A549 (cell line): ENCODE data around the gene ESR2. TPM values are rescaled to one million over a fixed set of nuclear protein-coding genes. Genes with fewer than 3 reads are reported as not detected.

Source experiments
- ATAC-seq, 2 experiments: fragments of 200-7000 bp in 1 of 2; fragments of >200 bp in 1 of 2; cut with Nextera tagmentation in 1 of 2; cut with Tn5 transposase in 1 of 2; 3 replicates each; pipeline versions ENCODE4 v1.8.0 to v1.9.1; 2018 to 2020; ENCODE audit warnings: mild to moderate bottlenecking in 1 of 2, moderate library complexity in 1 of 2
- CTCF ChIA-PET: fragments of 300-600 bp; sonication (Branson Sonifier 250); formaldehyde crosslinking; extraction: SDS; loops from one replicate; lab custom pipeline; 2021; ENCODE audit warnings: antibody characterized with exemption, inconsistent platforms; lab: Yijun Ruan, JAX
- POLR2A ChIA-PET: fragments of 350-600 bp; formaldehyde crosslinking; extraction: SDS; loops from one replicate; lab custom pipeline; 2021; ENCODE audit warnings: antibody characterized with exemption, inconsistent platforms; lab: Yijun Ruan, JAX
- DNase-seq, 2 experiments: peaks; one replicate each; pipeline versions ENCODE4 v3.0.0 to v3.0.0-alpha.2; 2011 to 2016; ENCODE audit warnings: low read depth in 1 of 2, low spot score in 1 of 2
- FAIRE-seq: peaks from 2 replicates; lab custom pipeline; 2011; peaks lifted over from hg19 to GRCh38; lab: Jason Lieb, UNC
- H3K27ac ChIP-seq, 2 experiments: fragments of >200 bp; sonication (Bioruptor Twin); formaldehyde crosslinking; 3 replicates each; pipeline ENCODE4 v1.5.1; 2016 to 2017
- H3K4me1 ChIP-seq: fragments of >200 bp; sonication (Bioruptor Twin); formaldehyde crosslinking; 3 replicates; pipeline ENCODE4 v1.6.1; 2016
- H3K4me2 ChIP-seq: fragments of >200 bp; sonication (Bioruptor Twin); formaldehyde crosslinking; 3 replicates; pipeline ENCODE4 v1.6.1; 2016
- H3K4me3 ChIP-seq: fragments of >200 bp; sonication (Bioruptor Twin); formaldehyde crosslinking; 3 replicates; pipeline ENCODE4 v1.5.1; 2016
- H3K9me3 ChIP-seq: fragments of >200 bp; sonication (Bioruptor Twin); formaldehyde crosslinking; 3 replicates; pipeline ENCODE4 v1.6.1; 2016
- BCL3 ChIP-seq: fragments of >200 bp; sonication (Bioruptor Twin); formaldehyde crosslinking; IDR thresholded peaks from 3 replicates; pipeline ENCODE4 v1.6.1; 2016
- BHLHE40 ChIP-seq: IDR thresholded peaks from 2 replicates; pipeline ENCODE4 v1.6.1; 2012; ENCODE audit warnings: low read depth, low read length, inconsistent platforms
- CBX2 ChIP-seq: fragments of 200-600 bp; sonication (generic); IDR thresholded peaks from 2 replicates; pipeline ENCODE4 v1.6.1; 2016; ENCODE audit warnings: low read depth, mild to moderate bottlenecking, borderline replicate concordance
- CBX8 ChIP-seq: fragments of 200-600 bp; sonication (generic); IDR thresholded peaks from 2 replicates; pipeline ENCODE4 v1.6.1; 2016
- EHMT2 ChIP-seq: fragments of 200-600 bp; sonication (generic); IDR thresholded peaks from 2 replicates; pipeline ENCODE4 v1.6.1; 2016; ENCODE audit warnings: antibody characterized with exemption, low read depth, mild to moderate bottlenecking, moderate library complexity
- ELK1 ChIP-seq: fragments of 150-350 bp; IDR thresholded peaks from 2 replicates; pipeline ENCODE4 v1.6.1; 2014; ENCODE audit warnings: low read depth, mild to moderate bottlenecking, low read length
- EP300 ChIP-seq, 2 experiments: fragments of >200 bp; sonication (Bioruptor Twin); formaldehyde crosslinking; IDR thresholded peaks; 2 replicates in 1 of 2; 3 replicates in 1 of 2; pipeline ENCODE4 v1.6.1; 2016 to 2017
- ESRRA ChIP-seq: fragments of 150-350 bp; IDR thresholded peaks from 2 replicates; pipeline ENCODE4 v1.6.1; 2014; ENCODE audit warnings: mild to moderate bottlenecking, low read length, borderline replicate concordance
- HDAC2 ChIP-seq: fragments of 200-600 bp; sonication (generic); IDR thresholded peaks from 2 replicates; pipeline ENCODE4 v1.6.1; 2016
- HEYL ChIP-seq: fragments of 250-450 bp; sonication (Bioruptor Pico); IDR thresholded peaks from 2 replicates; pipeline ENCODE4 v1.8.0; 2021; ENCODE audit warnings: mild to moderate bottlenecking, moderate library complexity
- HOXA7 ChIP-seq: fragments of 250-450 bp; sonication (Bioruptor Pico); IDR thresholded peaks from 2 replicates; pipeline ENCODE4 v1.5.0; 2020; ENCODE audit warnings: mild to moderate bottlenecking, moderate library complexity
- HOXB13 ChIP-seq: fragments of 250-450 bp; sonication (Bioruptor Pico); IDR thresholded peaks from 2 replicates; pipeline ENCODE4 v1.5.0; 2020; ENCODE audit warnings: low read depth, mild to moderate bottlenecking, moderate library complexity
- HOXB5 ChIP-seq: fragments of 250-450 bp; sonication (Bioruptor Pico); IDR thresholded peaks from 2 replicates; pipeline ENCODE4 v1.5.0; 2020; ENCODE audit warnings: mild to moderate bottlenecking, moderate library complexity
- JUNB ChIP-seq: fragments of >200 bp; sonication (Bioruptor Twin); formaldehyde crosslinking; IDR thresholded peaks from 2 replicates; pipeline ENCODE4 v1.6.1; 2016
- KDM5A ChIP-seq: fragments of 200-600 bp; sonication (generic); IDR thresholded peaks from 2 replicates; pipeline ENCODE4 v1.6.1; 2016; ENCODE audit warnings: antibody characterized with exemption, mild to moderate bottlenecking
- NR3C1 ChIP-seq: fragments of >200 bp; sonication (Bioruptor Twin); formaldehyde crosslinking; IDR thresholded peaks from 3 replicates; pipeline ENCODE4 v1.6.1; 2017
- RARB ChIP-seq: fragments of 250-450 bp; sonication (Bioruptor Pico); IDR thresholded peaks from 2 replicates; pipeline ENCODE4 v1.8.0; 2021; ENCODE audit warnings: mild to moderate bottlenecking, moderate library complexity
- RFX5 ChIP-seq: fragments of 450-650 bp; IDR thresholded peaks from 2 replicates; pipeline ENCODE4 v1.7.1; 2014; ENCODE audit warnings: antibody characterized with exemption, mild to moderate bottlenecking, moderate library complexity
- RNF2 ChIP-seq: fragments of 200-600 bp; sonication (generic); IDR thresholded peaks from 2 replicates; pipeline ENCODE4 v1.6.1; 2016; ENCODE audit warnings: low read depth, mild to moderate bottlenecking, antibody characterized with exemption, moderate library complexity, borderline replicate concordance
- TP53 ChIP-seq: fragments of 250-450 bp; sonication (Bioruptor Pico); IDR thresholded peaks from 2 replicates; pipeline ENCODE4 v1.5.0; 2021; ENCODE audit warnings: mild to moderate bottlenecking, moderate library complexity
- USF2 ChIP-seq: fragments of 450-650 bp; IDR thresholded peaks from 2 replicates; pipeline ENCODE4 v1.6.1; 2014; ENCODE audit warnings: antibody characterized with exemption
- ZC3H11A ChIP-seq: fragments of 450-650 bp; IDR thresholded peaks from 2 replicates; pipeline ENCODE4 v1.6.1; 2014; ENCODE audit warnings: antibody characterized with exemption, mild to moderate bottlenecking
- ZFP36 ChIP-seq: fragments of 450-650 bp; IDR thresholded peaks from 2 replicates; pipeline ENCODE4 v1.6.1; 2014; ENCODE audit warnings: borderline replicate concordance; ENCODE audit not compliant: partially characterized antibody
- ZSCAN20 ChIP-seq: fragments of 250-450 bp; sonication (Bioruptor Pico); IDR thresholded peaks from 2 replicates; pipeline ENCODE4 v1.8.0; 2022; ENCODE audit warnings: mild to moderate bottlenecking, moderate library complexity
- WGBS: methylation state at CpG from one replicate; pipeline ENCODE4 v1.1.6; 2017; ENCODE audit errors: missing lambda C conversion rate; 5-methylcytosine and 5-hydroxymethylcytosine counted together
- polyA plus RNA-seq, 4 experiments: library from polyadenylated mRNA; depleted of rRNA in 3 of 4; stranded (reverse); fragments of >200 nt; fragmentation: RNase III in 1 of 4; extraction: RNeasy Plus Mini Kit Qiagen cat#74134 plus additional on column Dnase treatment in 1 of 4; gene quantifications; 2 replicates in 3 of 4; 3 replicates in 1 of 4; pipeline ENCODE4 v1.2.3, GENCODE V29; 2011 to 2017
- TF ChIP-seq, protein P1 (sequence below): fragments of >200 bp; sonication (Bioruptor Twin); formaldehyde crosslinking; IDR thresholded peaks from 3 replicates; pipeline ENCODE4 v1.5.1; 2016
- TF ChIP-seq, protein P2 (sequence below): fragments of 200-600 bp; sonication (generic); IDR thresholded peaks from 2 replicates; pipeline ENCODE4 v1.6.1; 2016; ENCODE audit warnings: antibody characterized with exemption, mild to moderate bottlenecking, moderate library complexity

The ESR2 gene
- polyA plus RNA-seq, 2 of the 4 experiments (the other 2 are of a cell fraction) = 0.05 to 0.06 TPM

GRCh38 chr14:64064447-64064846 is 229.7 kb downstream of the ESR2 start:
- Histone ChIP-seq H3K9me3 (no peaks in the 10 kb centered on the region), H3K4me1 (no peaks in the 10 kb centered on the region), H3K4me2 (no peak overlapping the region), H3K4me3 (no peak overlapping the region), H3K27ac (no peak overlapping the region)
- CTCF ChIA-PET = interaction anchor here (0.5 to 1.1 kb wide), 2 partner anchors 239 to 338 kb away, joined by 3 to 4 read pairs; no protein-coding TSS in a partner anchor
- DNase-seq (no peak), FAIRE-seq (no peak), ATAC-seq (no peak)
- POLR2A ChIA-PET = no interaction called here
- WGBS = 89% methylated on average over 2 of the region's 2 CpGs
- TF ChIP-seq EP300 (IDR thresholded peaks at IDR 0.05) (no peak), NR3C1 (no peak)

GRCh38 chr14:64062381-64063115 is 231.6 kb downstream of the ESR2 start:
- Histone ChIP-seq H3K4me1 (no peaks in the 10 kb centered on the region), H3K4me2 (no peak overlapping the region), H3K4me3 (no peak overlapping the region), H3K27ac (no peak overlapping the region), H3K9me3 (no peaks in the 10 kb centered on the region)
- TF ChIP-seq BHLHE40 = no peak
- TF ChIP-seq KDM5A = no peak
- TF ChIP-seq RNF2 = no peak
- TF ChIP-seq RARB (CRISPR knock-in tag) = no peak
- no peak for TF ChIP-seq HOXB13 (CRISPR knock-in tag)
- no peak for TF ChIP-seq ZC3H11A
- no peak for TF ChIP-seq HEYL (CRISPR knock-in tag)
- TF ChIP-seq BCL3 = no peak
- no peak for TF ChIP-seq CBX2
- TF ChIP-seq ESRRA = no peak
- no peak for TF ChIP-seq EP300 (IDR thresholded peaks at IDR 0.05)
- no peak for TF ChIP-seq JUNB
- no peak for TF ChIP-seq HOXB5 (CRISPR knock-in tag)
- no peak for TF ChIP-seq ELK1
- TF ChIP-seq RFX5 = no peak
- TF ChIP-seq USF2 = no peak
- TF ChIP-seq HDAC2 = no peak
- no peak for TF ChIP-seq CBX8
- TF ChIP-seq TP53 (CRISPR knock-in tag) = no peak
- ChIA-PET POLR2A (no interaction called here), CTCF (interaction anchor here (1.2 to 1.4 kb wide), 2 partner anchors 19 to 232 kb away, joined by 3 to 7 read pairs; no protein-coding TSS in a partner anchor)
- 77% methylated on average over 7 of the region's 7 CpGs for WGBS
- ATAC-seq (no peak), FAIRE-seq (no peak), DNase-seq (no peak)

DNA sequence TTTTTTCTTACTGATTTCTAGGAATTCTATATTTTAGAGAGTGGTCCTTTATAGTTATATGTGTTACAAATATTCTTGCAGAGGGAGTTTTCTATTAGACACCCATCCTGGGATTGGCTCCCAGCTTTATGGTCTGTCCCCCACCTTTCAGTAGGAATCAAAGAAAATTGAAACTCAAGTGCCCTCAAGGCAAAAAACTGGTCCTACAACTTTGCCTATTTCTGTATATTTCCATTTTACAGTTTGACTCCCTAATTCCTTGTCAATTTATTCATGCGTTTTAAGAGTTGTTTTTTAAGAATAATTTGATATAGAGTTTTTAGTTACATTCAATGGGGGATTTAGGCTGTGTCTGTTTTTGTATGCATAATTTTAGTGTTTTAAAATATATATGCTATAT is 232.5 kb downstream of the ESR2 start:
- TF ChIP-seq ZFP36 (no peak), HOXA7 (no peak), ZSCAN20 (no peak), CBX8 (no peak), EHMT2 (no peak)
- TF ChIP-seq, protein P1, sequence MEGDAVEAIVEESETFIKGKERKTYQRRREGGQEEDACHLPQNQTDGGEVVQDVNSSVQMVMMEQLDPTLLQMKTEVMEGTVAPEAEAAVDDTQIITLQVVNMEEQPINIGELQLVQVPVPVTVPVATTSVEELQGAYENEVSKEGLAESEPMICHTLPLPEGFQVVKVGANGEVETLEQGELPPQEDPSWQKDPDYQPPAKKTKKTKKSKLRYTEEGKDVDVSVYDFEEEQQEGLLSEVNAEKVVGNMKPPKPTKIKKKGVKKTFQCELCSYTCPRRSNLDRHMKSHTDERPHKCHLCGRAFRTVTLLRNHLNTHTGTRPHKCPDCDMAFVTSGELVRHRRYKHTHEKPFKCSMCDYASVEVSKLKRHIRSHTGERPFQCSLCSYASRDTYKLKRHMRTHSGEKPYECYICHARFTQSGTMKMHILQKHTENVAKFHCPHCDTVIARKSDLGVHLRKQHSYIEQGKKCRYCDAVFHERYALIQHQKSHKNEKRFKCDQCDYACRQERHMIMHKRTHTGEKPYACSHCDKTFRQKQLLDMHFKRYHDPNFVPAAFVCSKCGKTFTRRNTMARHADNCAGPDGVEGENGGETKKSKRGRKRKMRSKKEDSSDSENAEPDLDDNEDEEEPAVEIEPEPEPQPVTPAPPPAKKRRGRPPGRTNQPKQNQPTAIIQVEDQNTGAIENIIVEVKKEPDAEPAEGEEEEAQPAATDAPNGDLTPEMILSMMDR = no peak
- TF ChIP-seq, protein P2, sequence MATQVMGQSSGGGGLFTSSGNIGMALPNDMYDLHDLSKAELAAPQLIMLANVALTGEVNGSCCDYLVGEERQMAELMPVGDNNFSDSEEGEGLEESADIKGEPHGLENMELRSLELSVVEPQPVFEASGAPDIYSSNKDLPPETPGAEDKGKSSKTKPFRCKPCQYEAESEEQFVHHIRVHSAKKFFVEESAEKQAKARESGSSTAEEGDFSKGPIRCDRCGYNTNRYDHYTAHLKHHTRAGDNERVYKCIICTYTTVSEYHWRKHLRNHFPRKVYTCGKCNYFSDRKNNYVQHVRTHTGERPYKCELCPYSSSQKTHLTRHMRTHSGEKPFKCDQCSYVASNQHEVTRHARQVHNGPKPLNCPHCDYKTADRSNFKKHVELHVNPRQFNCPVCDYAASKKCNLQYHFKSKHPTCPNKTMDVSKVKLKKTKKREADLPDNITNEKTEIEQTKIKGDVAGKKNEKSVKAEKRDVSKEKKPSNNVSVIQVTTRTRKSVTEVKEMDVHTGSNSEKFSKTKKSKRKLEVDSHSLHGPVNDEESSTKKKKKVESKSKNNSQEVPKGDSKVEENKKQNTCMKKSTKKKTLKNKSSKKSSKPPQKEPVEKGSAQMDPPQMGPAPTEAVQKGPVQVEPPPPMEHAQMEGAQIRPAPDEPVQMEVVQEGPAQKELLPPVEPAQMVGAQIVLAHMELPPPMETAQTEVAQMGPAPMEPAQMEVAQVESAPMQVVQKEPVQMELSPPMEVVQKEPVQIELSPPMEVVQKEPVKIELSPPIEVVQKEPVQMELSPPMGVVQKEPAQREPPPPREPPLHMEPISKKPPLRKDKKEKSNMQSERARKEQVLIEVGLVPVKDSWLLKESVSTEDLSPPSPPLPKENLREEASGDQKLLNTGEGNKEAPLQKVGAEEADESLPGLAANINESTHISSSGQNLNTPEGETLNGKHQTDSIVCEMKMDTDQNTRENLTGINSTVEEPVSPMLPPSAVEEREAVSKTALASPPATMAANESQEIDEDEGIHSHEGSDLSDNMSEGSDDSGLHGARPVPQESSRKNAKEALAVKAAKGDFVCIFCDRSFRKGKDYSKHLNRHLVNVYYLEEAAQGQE = no peak
- Histone ChIP-seq H3K4me1 (no peaks in the 10 kb centered on the region), H3K4me3 (no peak overlapping the region), H3K27ac (no peak overlapping the region), H3K9me3 (no peaks in the 10 kb centered on the region), H3K4me2 (no peak overlapping the region)
- ChIA-PET CTCF (interaction anchor here (1.0 to 1.8 kb wide), 3 partner anchors 19 to 227 kb away, joined by 3 to 5 read pairs (median 3); no protein-coding TSS in a partner anchor), POLR2A (no interaction called here)
- FAIRE-seq (no peak), DNase-seq (no peak), ATAC-seq (no peak)
- WGBS = 88% methylated on average over 1 of the region's 1 CpG
